Caco-2 (cell line): ENCODE data around the gene PRR16. TPM values are rescaled to one million over a fixed set of nuclear protein-coding genes. Genes with fewer than 3 reads are reported as not detected.

Experiments
- BruUV-seq: library from RNA; stranded (reverse); fragments of 400-500 nt; replicated peaks from 2 replicates; lab custom pipeline; 2021; lab: Mats Ljungman, UMichigan
- CTCF ChIA-PET: fragments of 300-600 bp; sonication (Branson Sonifier 250); formaldehyde crosslinking; loops from one replicate; lab custom pipeline; 2022; ENCODE audit warnings: antibody characterized with exemption; lab: Charles Lee
- POLR2A ChIA-PET: fragments of 300-600 bp; sonication (Branson Sonifier 250); formaldehyde crosslinking; loops from one replicate; lab custom pipeline; 2022; ENCODE audit warnings: antibody characterized with exemption; lab: Charles Lee
- DNase-seq, 2 experiments: peaks; one replicate each; pipeline versions ENCODE4 v3.0.0 to v3.0.0-alpha.2; 2020 to 2022
- H3K27me3 ChIP-seq: replicated peaks from 2 replicates; pipeline ENCODE4 v1.6.0; 2011; ENCODE audit warnings: low read length; ENCODE audit not compliant: control insufficient read depth, insufficient read depth
- H3K36me3 ChIP-seq: 2 replicates; pipeline ENCODE4 v1.5.1; 2011; ENCODE audit warnings: low read length; ENCODE audit not compliant: control insufficient read depth, insufficient read depth
- H3K4me1 ChIP-seq: fragments of 250-450 bp; sonication (Bioruptor Pico); 2 replicates; pipeline ENCODE4 v1.5.1; 2020; ENCODE audit warnings: mild to moderate bottlenecking
- H3K4me3 ChIP-seq: 2 replicates; pipeline ENCODE4 v1.5.1; 2011; ENCODE audit warnings: low read depth, mild to moderate bottlenecking, control low read depth, low read length
- H3K9me3 ChIP-seq: fragments of 250-450 bp; sonication (Bioruptor Pico); 2 replicates; pipeline ENCODE4 v1.5.1; 2020; ENCODE audit warnings: mild to moderate bottlenecking, moderate library complexity
- H3K27ac Mint-ChIP-seq: one replicate; pipeline ENCODE4 v1.8.0; 2022; ENCODE audit warnings: mixed read lengths; ENCODE audit not compliant: unreplicated experiment
- H3K27me3 Mint-ChIP-seq: one replicate; pipeline ENCODE4 v1.8.0; 2022; ENCODE audit warnings: mixed read lengths; ENCODE audit not compliant: insufficient read depth, unreplicated experiment
- H3K36me3 Mint-ChIP-seq: one replicate; pipeline ENCODE4 v1.8.0; 2022; ENCODE audit warnings: mild to moderate bottlenecking, mixed read lengths; ENCODE audit not compliant: insufficient read depth, unreplicated experiment
- H3K4me1 Mint-ChIP-seq: one replicate; pipeline ENCODE4 v1.8.0; 2022; ENCODE audit warnings: low read depth, mixed read lengths; ENCODE audit not compliant: unreplicated experiment
- H3K4me3 Mint-ChIP-seq: one replicate; pipeline ENCODE4 v1.8.0; 2022; ENCODE audit warnings: mild to moderate bottlenecking, moderate library complexity, mixed read lengths; ENCODE audit not compliant: unreplicated experiment
- H3K9me3 Mint-ChIP-seq: one replicate; pipeline ENCODE4 v1.8.0; 2022; ENCODE audit warnings: mixed read lengths; ENCODE audit not compliant: unreplicated experiment
- intact Hi-C: fragments of 100-400 bp; cut with micrococcal nuclease; formaldehyde crosslinking; loops from one replicate; pipeline ENCODE4 v1.10.0; 2022; ENCODE audit not compliant: unreplicated experiment
- total RNA-seq: library from RNA; stranded (reverse); gene quantifications from 2 replicates; pipeline ENCODE4 v1.2.3, GENCODE V29; 2022
- TF ChIP-seq, protein P1 (sequence below), 2 experiments: fragments of 200-600 bp in 1 of 2; IDR thresholded peaks; 1 replicate in 1 of 2; 2 replicates in 1 of 2; pipeline versions ENCODE4 v1.5.1 to v1.8.0; 2011 to 2022; ENCODE audit warnings: antibody characterized with exemption in 1 of 2, control low read depth in 1 of 2, inconsistent platforms in 1 of 2, low read depth in 1 of 2, low read length in 1 of 2, mild to moderate bottlenecking in 1 of 2, moderate library complexity in 1 of 2; ENCODE audit not compliant: insufficient read depth in 1 of 2, severe bottlenecking in 1 of 2, unreplicated experiment in 1 of 2

PRR16 gene
- total RNA-seq, 1 experiment from 2014 or later, result not detected

DNA sequence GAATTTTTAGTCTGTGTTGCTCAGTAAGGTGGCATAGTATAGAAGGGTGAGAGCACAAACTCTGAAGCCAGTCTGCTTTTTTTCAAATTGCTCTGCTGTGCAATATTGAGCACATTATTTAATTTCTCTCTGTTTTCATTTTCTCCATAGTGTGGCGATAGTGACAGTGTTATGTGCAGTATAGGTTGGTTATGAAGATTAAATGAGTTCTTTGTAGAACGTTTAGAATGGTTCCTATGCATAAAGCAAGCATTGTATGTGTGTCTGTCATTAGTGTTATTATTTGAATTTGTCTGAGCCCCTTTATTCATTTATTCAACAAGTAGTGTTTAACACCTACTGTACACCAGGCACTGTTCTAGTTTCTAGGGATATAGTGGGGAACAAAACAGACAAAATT, 9.2 kb downstream of the PRR16 start:
- CTCF ChIA-PET, result no interaction called here
- H3K4me3 Mint-ChIP-seq, result no peak overlapping the region
- TF ChIP-seq, protein P1, sequence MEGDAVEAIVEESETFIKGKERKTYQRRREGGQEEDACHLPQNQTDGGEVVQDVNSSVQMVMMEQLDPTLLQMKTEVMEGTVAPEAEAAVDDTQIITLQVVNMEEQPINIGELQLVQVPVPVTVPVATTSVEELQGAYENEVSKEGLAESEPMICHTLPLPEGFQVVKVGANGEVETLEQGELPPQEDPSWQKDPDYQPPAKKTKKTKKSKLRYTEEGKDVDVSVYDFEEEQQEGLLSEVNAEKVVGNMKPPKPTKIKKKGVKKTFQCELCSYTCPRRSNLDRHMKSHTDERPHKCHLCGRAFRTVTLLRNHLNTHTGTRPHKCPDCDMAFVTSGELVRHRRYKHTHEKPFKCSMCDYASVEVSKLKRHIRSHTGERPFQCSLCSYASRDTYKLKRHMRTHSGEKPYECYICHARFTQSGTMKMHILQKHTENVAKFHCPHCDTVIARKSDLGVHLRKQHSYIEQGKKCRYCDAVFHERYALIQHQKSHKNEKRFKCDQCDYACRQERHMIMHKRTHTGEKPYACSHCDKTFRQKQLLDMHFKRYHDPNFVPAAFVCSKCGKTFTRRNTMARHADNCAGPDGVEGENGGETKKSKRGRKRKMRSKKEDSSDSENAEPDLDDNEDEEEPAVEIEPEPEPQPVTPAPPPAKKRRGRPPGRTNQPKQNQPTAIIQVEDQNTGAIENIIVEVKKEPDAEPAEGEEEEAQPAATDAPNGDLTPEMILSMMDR (IDR thresholded peaks at IDR 0.05; ENCODE audit: insufficient read depth in 1 of 2, low read depth in 1 of 2, low read length in 1 of 2, severe bottlenecking in 1 of 2, unreplicated experiment in 1 of 2), result no peak
- no peak overlapping the region for H3K4me3 ChIP-seq
- H3K9me3 Mint-ChIP-seq, result no peaks in the 10 kb centered on the region
- POLR2A ChIA-PET, result no interaction called here
- intact Hi-C loops, result no loop called here
- no peaks in the 10 kb centered on the region for H3K36me3 Mint-ChIP-seq
- peaks cover 10% of the 10 kb centered on the region for H3K27me3 Mint-ChIP-seq
- H3K27ac Mint-ChIP-seq, result no peak overlapping the region
- DNase-seq, result no peak
- H3K36me3 ChIP-seq, result no peaks in the 10 kb centered on the region
- no peaks in the 10 kb centered on the region for H3K4me1 Mint-ChIP-seq
- BruUV-seq, result no TSS peak
- H3K27me3 ChIP-seq, result no peaks in the 10 kb centered on the region
- no peaks in the 10 kb centered on the region for H3K4me1 ChIP-seq
- H3K9me3 ChIP-seq, result no peaks in the 10 kb centered on the region

DNA sequence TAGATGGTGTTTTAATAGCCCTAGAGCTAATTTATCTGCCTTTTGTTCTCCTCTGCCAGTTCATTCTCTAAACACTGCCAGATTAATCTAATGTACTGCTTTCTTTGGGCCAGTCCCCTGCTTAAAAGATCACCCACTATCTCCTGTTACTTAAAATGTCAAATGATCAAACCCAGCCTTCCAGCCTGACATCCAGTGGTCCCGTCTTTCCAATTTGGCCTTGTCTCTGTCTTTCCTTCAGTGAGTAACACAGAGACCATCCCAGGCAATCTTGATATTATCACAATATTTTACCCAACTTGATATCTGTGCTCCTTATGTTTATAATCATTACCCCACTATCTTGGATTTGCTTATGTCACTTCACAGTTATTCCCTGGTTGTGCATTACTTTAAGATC, 12.0 kb downstream of the PRR16 start:
- Histone ChIP-seq H3K36me3 (no peaks in the 10 kb centered on the region), H3K4me3 (no peak overlapping the region), H3K9me3 (no peaks in the 10 kb centered on the region), H3K27me3 (no peaks in the 10 kb centered on the region), H3K4me1 (no peaks in the 10 kb centered on the region)
- Mint-ChIP-seq H3K27ac (no peak overlapping the region), H3K4me1 (no peaks in the 10 kb centered on the region), H3K27me3 (peaks cover 10% of the 10 kb centered on the region), H3K36me3 (no peaks in the 10 kb centered on the region), H3K4me3 (no peak overlapping the region), H3K9me3 (no peaks in the 10 kb centered on the region)
- intact Hi-C loops, result no loop called here
- no TSS peak for BruUV-seq
- ChIA-PET POLR2A (no interaction called here), CTCF (no interaction called here)
- no peak for DNase-seq
- TF ChIP-seq, protein P1 (IDR thresholded peaks at IDR 0.05; ENCODE audit: insufficient read depth in 1 of 2, low read depth in 1 of 2, low read length in 1 of 2, severe bottlenecking in 1 of 2, unreplicated experiment in 1 of 2), result no peak

DNA sequence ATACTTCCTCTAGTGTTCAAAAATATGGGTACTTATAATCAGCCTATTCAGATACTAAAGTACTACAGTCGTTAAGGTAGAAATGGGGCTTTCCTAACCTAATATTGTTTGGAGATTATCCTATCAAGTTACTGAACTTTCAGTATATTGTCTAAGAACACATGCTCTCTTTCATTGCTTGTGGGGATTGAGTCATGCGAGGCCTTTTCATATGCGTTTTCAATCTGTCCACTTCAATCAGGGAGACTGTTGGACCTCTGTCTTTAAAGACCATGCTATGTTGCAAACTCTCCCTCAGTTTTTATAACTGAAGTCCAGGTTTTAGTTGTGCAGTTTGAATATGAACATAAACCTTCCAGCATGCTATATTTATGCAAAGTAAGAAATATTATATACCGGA, 15.0 kb downstream of the PRR16 start:
- intact Hi-C loops, result no loop called here
- CTCF ChIA-PET, result no interaction called here
- H3K36me3 ChIP-seq, result no peaks in the 10 kb centered on the region
- POLR2A ChIA-PET, result no interaction called here
- no peaks in the 10 kb centered on the region for H3K4me1 Mint-ChIP-seq
- H3K27ac Mint-ChIP-seq, result no peak overlapping the region
- H3K27me3 ChIP-seq, result no peaks in the 10 kb centered on the region
- H3K4me3 ChIP-seq, result no peak overlapping the region
- H3K9me3 ChIP-seq, result no peaks in the 10 kb centered on the region; the same call in 1 of the 2 replicates
- peaks cover 10% of the 10 kb centered on the region for H3K27me3 Mint-ChIP-seq
- no TSS peak for BruUV-seq
- no peaks in the 10 kb centered on the region for H3K36me3 Mint-ChIP-seq
- no peaks in the 10 kb centered on the region for H3K4me1 ChIP-seq
- no peak overlapping the region for H3K4me3 Mint-ChIP-seq
- no peak for DNase-seq
- TF ChIP-seq, protein P1 (IDR thresholded peaks at IDR 0.05; ENCODE audit: insufficient read depth in 1 of 2, low read depth in 1 of 2, low read length in 1 of 2, severe bottlenecking in 1 of 2, unreplicated experiment in 1 of 2), result no peak
- no peaks in the 10 kb centered on the region for H3K9me3 Mint-ChIP-seq
